Ascending aorta (tissue), 2 donors: ENCODE results near the gene MLLT10. TPM values are rescaled to one million over a fixed set of nuclear protein-coding genes. Genes with fewer than 3 reads are reported as not detected.

Source experiments
- DNase-seq, 2 donors: peaks; one replicate each; pipeline ENCODE4 v3.0.0-alpha.2; 2019; ENCODE audit warnings: low spot score in 2 of 2
- H3K27ac ChIP-seq, 2 donors: fragments of 200-600 bp; sonication (generic); one replicate each; pipeline ENCODE4 v1.5.1; 2016 to 2017; ENCODE audit warnings: mild to moderate bottlenecking in 1 of 2
- H3K27me3 ChIP-seq: fragments of 200-600 bp; sonication (generic); one replicate; pipeline ENCODE4 v1.5.1; 2017
- H3K36me3 ChIP-seq, 2 donors: fragments of 200-600 bp; sonication (generic); one replicate each; pipeline ENCODE4 v1.5.1; 2016
- H3K4me1 ChIP-seq, 2 donors: fragments of 200-600 bp; sonication (generic); one replicate each; pipeline ENCODE4 v1.5.1; 2016 to 2017; ENCODE audit warnings: mild to moderate bottlenecking in 1 of 2
- H3K4me3 ChIP-seq, 2 donors: fragments of 200-600 bp; sonication (generic); one replicate each; pipeline ENCODE4 v1.5.1; 2016 to 2017; ENCODE audit warnings: mild to moderate bottlenecking in 1 of 2
- H3K9me3 ChIP-seq, 2 donors: fragments of 200-600 bp; sonication (generic); one replicate each; pipeline ENCODE4 v1.5.1; 2016
- intact Hi-C: fragments of 100-400 bp; cut with DNase I; formaldehyde crosslinking; loops from one replicate; pipeline ENCODE4 v1.15.1; 2023
- total RNA-seq: library from RNA; depleted of rRNA; stranded (reverse); fragments of >200 nt; gene quantifications from one replicate; pipeline ENCODE4 v1.1.0, GENCODE V29; 2016
- TF ChIP-seq, protein P1 (sequence below), 3 experiments: fragments of 200-600 bp in 2 of 3; fragments of 450-650 bp in 1 of 3; sonication (generic) in 2 of 3; IDR thresholded peaks; one replicate each; pipeline ENCODE4 v1.5.1; 2016 to 2019; ENCODE audit warnings: antibody characterized with exemption in 3 of 3, mild to moderate bottlenecking in 1 of 3, moderate library complexity in 1 of 3

MLLT10 gene
- total RNA-seq, 1 donor from 2014 or later: 16.3 TPM

DNA sequence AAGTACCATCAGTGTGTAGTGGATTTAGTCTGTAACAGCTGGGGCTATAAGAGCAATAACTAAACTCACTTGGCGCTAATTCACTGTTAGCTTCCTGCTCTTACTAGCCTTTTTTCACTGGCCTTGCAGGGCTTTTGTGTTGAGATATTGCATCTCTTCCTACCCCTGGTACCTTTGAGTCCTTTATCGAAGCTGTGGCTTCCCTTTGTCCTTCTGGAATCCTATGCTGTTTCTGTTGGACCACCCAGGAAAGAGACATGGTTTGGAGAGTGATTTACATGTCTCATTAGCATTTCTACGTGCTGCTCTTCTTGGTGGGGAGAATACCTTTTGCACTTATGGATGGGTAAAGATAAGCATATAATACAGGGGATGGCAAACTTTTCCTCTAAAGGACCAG is 103.8 kb downstream of the MLLT10 start:
- no peak for DNase-seq
- TF ChIP-seq, protein P1, sequence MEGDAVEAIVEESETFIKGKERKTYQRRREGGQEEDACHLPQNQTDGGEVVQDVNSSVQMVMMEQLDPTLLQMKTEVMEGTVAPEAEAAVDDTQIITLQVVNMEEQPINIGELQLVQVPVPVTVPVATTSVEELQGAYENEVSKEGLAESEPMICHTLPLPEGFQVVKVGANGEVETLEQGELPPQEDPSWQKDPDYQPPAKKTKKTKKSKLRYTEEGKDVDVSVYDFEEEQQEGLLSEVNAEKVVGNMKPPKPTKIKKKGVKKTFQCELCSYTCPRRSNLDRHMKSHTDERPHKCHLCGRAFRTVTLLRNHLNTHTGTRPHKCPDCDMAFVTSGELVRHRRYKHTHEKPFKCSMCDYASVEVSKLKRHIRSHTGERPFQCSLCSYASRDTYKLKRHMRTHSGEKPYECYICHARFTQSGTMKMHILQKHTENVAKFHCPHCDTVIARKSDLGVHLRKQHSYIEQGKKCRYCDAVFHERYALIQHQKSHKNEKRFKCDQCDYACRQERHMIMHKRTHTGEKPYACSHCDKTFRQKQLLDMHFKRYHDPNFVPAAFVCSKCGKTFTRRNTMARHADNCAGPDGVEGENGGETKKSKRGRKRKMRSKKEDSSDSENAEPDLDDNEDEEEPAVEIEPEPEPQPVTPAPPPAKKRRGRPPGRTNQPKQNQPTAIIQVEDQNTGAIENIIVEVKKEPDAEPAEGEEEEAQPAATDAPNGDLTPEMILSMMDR (IDR thresholded peaks at IDR 0.05): no peak

DNA sequence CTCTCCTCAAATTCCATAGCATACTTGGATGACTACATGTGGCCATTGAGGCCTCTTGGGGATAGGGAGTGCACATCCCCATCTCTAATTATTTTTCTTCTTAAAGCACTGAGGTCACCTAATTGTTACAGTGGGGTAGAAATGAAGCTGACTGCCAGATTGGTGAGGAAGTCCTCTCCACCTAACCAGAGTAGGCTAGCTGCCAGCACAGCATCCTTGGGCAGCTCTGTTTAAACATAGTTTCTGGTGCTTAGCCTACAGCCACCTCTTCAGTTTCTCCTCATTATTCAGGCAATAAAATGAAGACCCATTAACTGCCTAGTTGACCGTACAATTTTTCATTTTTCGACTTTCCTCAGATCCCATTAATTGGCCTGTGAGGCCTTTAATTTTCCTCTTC is 104.6 kb downstream of the MLLT10 start:
- peaks cover 0 to 2% of the 10 kb centered on the region in 2 donors for H3K4me1 ChIP-seq
- H3K36me3 ChIP-seq: peaks cover 0 to 10% of the 10 kb centered on the region in 2 donors
- H3K4me3 ChIP-seq: no peak overlapping the region
- no peaks in the 10 kb centered on the region for H3K27me3 ChIP-seq
- intact Hi-C loops: no loop called here
- DNase-seq: no peak
- no peak overlapping the region for H3K27ac ChIP-seq
- no peaks in the 10 kb centered on the region for H3K9me3 ChIP-seq
- TF ChIP-seq, protein P1 (IDR thresholded peaks at IDR 0.05): no peak

More for the DNA sequence above, 103.8 kb downstream of the MLLT10 start:
- intact Hi-C loops: no loop called here
- H3K4me1 ChIP-seq: no peaks in the 10 kb centered on the region
- no peaks in the 10 kb centered on the region for H3K9me3 ChIP-seq
- no peak overlapping the region for H3K27ac ChIP-seq
- no peak overlapping the region for H3K4me3 ChIP-seq
- H3K27me3 ChIP-seq: no peaks in the 10 kb centered on the region
- peaks cover 0 to 10% of the 10 kb centered on the region in 2 donors for H3K36me3 ChIP-seq

DNA sequence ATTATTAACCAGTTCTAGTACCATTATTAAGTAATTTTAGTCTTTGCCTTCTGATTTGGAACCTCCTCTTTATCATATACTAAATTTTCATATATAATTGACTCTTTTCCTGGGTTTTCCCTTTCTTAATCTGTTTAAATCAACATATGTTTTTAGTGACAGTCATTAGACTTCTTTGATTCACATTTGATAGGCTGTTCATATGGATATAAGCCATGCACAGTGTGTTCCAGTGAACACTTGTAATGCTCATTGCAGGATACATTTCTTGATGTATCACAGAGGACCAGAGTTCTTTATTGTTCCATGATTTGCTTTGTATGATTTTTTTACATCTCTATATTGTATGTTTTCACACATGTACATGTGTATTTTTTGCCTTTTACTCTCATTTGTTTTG is 114.0 kb downstream of the MLLT10 start:
- H3K9me3 ChIP-seq: no peaks in the 10 kb centered on the region
- H3K27ac ChIP-seq: no peak overlapping the region
- peaks cover 0 to 3% of the 10 kb centered on the region in 2 donors for H3K4me1 ChIP-seq
- H3K27me3 ChIP-seq: no peaks in the 10 kb centered on the region
- no peak for DNase-seq
- intact Hi-C loops: no loop called here
- peaks cover 0 to 3% of the 10 kb centered on the region in 2 donors for H3K36me3 ChIP-seq
- no peak overlapping the region for H3K4me3 ChIP-seq
- TF ChIP-seq, protein P1 (IDR thresholded peaks at IDR 0.05): no peak

DNA sequence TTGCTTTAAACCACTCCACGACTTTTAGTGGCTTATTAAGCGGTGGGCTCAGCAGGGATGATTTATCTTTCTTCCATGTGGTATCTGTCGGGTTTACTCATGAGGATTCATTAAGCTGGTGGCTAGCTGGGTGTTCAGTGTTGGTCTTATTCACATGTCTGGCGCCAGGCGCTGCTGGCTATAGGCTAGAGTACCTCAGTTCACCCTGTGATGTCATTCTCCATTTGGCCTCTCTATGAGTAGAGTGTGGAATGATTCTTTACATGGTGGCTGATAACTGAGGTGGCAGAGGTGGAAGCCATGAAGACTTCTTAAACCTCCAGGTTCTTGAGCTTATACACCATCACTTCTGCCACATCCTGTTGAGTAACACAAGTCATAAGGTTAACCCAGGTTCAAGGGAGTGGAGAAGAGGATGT is 115.4 kb downstream of the MLLT10 start:
- TF ChIP-seq, protein P1 (IDR thresholded peaks at IDR 0.05): no peak
- no peak overlapping the region for H3K27ac ChIP-seq

DNA sequence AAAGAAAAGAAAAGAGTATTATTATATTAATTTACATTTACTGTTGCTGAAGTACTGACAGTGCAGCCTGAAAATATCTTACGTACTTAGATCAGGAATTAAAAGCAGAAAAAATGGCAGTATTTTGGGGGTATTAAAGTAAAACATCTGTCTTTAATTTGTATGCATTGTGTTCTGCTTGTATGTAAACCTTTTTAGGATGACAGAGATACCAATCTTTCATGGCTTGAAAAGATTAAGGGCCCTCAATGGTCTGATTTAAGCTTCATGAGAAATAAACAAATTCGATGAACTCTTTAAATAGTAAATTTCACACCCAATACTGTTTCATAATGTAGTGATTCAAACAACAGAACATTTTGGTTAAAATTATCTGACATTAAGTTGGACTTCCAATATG is 116.3 kb downstream of the MLLT10 start:
- H3K36me3 ChIP-seq: peaks cover 0 to 3% of the 10 kb centered on the region in 2 donors
- no peak overlapping the region for H3K4me3 ChIP-seq
- H3K27me3 ChIP-seq: no peaks in the 10 kb centered on the region
- TF ChIP-seq, protein P1 (IDR thresholded peaks at IDR 0.05): no peak
- no peak overlapping the region for H3K27ac ChIP-seq
- H3K9me3 ChIP-seq: no peaks in the 10 kb centered on the region
- H3K4me1 ChIP-seq: no peaks in the 10 kb centered on the region
- intact Hi-C loops: no loop called here
- no peak for DNase-seq

More for the DNA sequence above, 115.4 kb downstream of the MLLT10 start:
- DNase-seq: no peak
- H3K27me3 ChIP-seq: no peaks in the 10 kb centered on the region
- intact Hi-C loops: no loop called here
- H3K4me3 ChIP-seq: no peak overlapping the region
- H3K4me1 ChIP-seq: no peaks in the 10 kb centered on the region
- H3K9me3 ChIP-seq: no peaks in the 10 kb centered on the region
- H3K36me3 ChIP-seq: peaks cover 0 to 3% of the 10 kb centered on the region in 2 donors

DNA sequence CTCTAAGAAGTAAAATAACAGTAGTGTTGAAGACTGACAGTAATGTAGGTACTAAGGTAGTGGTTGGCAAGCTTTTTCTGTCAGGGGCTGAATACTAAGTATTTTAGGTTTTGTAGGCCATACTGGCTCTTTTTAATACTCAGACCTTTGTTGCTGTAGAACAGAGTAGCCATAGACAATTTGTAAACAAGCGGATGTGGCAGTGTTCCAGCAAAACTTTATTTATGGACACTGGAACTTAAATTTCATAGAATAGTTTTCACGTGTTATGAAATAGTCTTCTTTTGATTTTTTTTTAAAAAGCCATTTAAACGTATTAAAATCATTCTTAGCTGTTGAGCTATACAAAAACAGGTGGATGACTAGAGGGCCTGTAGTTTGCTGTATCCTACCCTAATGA is 121.2 kb downstream of the MLLT10 start:
- Histone ChIP-seq H3K4me3 (no peak overlapping the region), H3K27ac (no peak overlapping the region), H3K36me3 (peaks cover 0 to 3% of the 10 kb centered on the region in 2 donors), H3K4me1 (no peaks in the 10 kb centered on the region), H3K27me3 (no peaks in the 10 kb centered on the region), H3K9me3 (no peaks in the 10 kb centered on the region)
- no peak for DNase-seq
- intact Hi-C loops: no loop called here
- TF ChIP-seq, protein P1 (IDR thresholded peaks at IDR 0.05): no peak
